ENCODE results near the gene TTC9C.

The TTC9C gene

DNA sequence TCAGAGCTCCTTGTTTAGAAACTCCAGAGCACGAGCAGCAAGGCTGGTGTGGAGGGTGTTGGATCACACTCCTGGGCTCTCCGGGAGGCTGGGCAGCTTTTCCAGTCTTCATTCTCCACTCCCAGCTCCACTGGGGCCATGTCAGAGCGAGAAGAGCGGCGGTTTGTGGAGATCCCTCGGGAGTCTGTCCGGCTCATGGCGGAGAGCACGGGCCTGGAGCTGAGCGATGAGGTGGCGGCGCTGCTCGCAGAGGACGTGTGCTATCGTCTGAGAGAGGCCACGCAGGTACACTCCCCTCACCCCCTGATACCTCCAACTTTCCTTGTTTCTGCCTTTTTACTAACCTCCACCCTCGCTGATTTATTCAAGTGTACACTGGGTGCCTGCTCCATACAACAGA is 47.4 kb downstream of the TTC9C start:
- no peaks in the 10 kb centered on the region for H3K9me2 ChIP-seq (replicated peaks; ENCODE audit: low read depth, low read length)
- no peak overlapping the region for H3K4me3 ChIP-seq (ENCODE audit: low read length, poor library complexity, severe bottlenecking)
- no peaks in the 10 kb centered on the region for H4K20me1 ChIP-seq (ENCODE audit: insufficient read depth, low read length, poor library complexity, severe bottlenecking)
- H3K27me3 ChIP-seq (ENCODE audit: insufficient read depth, low read length, poor library complexity, severe bottlenecking) = no peaks in the 10 kb centered on the region
- TF ChIP-seq, protein P1, sequence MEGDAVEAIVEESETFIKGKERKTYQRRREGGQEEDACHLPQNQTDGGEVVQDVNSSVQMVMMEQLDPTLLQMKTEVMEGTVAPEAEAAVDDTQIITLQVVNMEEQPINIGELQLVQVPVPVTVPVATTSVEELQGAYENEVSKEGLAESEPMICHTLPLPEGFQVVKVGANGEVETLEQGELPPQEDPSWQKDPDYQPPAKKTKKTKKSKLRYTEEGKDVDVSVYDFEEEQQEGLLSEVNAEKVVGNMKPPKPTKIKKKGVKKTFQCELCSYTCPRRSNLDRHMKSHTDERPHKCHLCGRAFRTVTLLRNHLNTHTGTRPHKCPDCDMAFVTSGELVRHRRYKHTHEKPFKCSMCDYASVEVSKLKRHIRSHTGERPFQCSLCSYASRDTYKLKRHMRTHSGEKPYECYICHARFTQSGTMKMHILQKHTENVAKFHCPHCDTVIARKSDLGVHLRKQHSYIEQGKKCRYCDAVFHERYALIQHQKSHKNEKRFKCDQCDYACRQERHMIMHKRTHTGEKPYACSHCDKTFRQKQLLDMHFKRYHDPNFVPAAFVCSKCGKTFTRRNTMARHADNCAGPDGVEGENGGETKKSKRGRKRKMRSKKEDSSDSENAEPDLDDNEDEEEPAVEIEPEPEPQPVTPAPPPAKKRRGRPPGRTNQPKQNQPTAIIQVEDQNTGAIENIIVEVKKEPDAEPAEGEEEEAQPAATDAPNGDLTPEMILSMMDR (conservative IDR thresholded peaks at IDR 0.05; ENCODE audit: low read length) = no peak
- TF ChIP-seq EZH2phosphoT487 (IDR thresholded peaks at IDR 0.05; ENCODE audit: borderline replicate concordance) = no peak
- H3F3A ChIP-seq (ENCODE audit: low read depth) = 0 out of 2 replicates have a peak, but pooled peaks cover 3% of the 10 kb centered on the region
- H3K4me1 ChIP-seq (ENCODE audit: insufficient read depth, low read length, poor library complexity, severe bottlenecking) = peaks cover under 1% of the 10 kb centered on the region
- H3K4me2 ChIP-seq (ENCODE audit: low read depth, low read length, poor library complexity, severe bottlenecking) = no peak overlapping the region
- H3K79me2 ChIP-seq (ENCODE audit: insufficient read depth, low read length) = peaks cover 8% of the 10 kb centered on the region; the same call in 1 of the 2 replicates
- H3K36me3 ChIP-seq (ENCODE audit: insufficient read depth, low read length) = peaks cover 14% of the 10 kb centered on the region; the same call in 1 of the 2 replicates
- H3K9ac ChIP-seq (ENCODE audit: low read depth, low read length, poor library complexity, severe bottlenecking) = no peak overlapping the region
- no peak overlapping the region for H2AFZ ChIP-seq (ENCODE audit: low read length)
- no peaks in the 10 kb centered on the region for H3K9me3 ChIP-seq (ENCODE audit: insufficient read depth, low read depth, low read length)

DNA sequence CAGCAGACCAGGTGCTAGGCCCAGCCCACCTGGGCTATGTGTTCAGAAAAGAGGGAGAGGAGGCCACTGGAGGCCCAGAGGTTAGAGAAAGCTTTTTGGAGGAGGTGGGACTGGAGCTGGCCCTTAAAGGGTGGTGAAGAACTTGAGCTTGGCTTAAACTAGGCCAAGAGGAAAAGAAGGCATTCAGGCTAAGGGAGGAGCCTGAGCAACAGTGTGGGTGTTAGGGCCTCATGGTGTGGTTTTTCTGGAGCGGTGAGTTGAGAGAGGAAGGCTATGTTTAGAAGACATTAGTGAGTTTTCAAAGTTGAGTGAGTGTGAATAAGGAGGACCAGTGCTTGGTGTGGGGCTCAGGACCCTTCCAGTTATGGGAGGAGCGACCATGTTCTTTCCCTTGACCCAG is 49.1 kb downstream of the TTC9C start:
- no peak overlapping the region for H3K9ac ChIP-seq (ENCODE audit: low read depth, low read length, poor library complexity, severe bottlenecking)
- H4K20me1 ChIP-seq (ENCODE audit: insufficient read depth, low read length, poor library complexity, severe bottlenecking) = no peaks in the 10 kb centered on the region
- peaks cover 14% of the 10 kb centered on the region; the same call in 1 of the 2 replicates for H3K36me3 ChIP-seq (ENCODE audit: insufficient read depth, low read length)
- H3K4me3 ChIP-seq (ENCODE audit: low read length, poor library complexity, severe bottlenecking) = no peak overlapping the region
- no peaks in the 10 kb centered on the region for H3K9me2 ChIP-seq (replicated peaks; ENCODE audit: low read depth, low read length)
- H2AFZ ChIP-seq (ENCODE audit: low read length) = no peak overlapping the region
- no peaks in the 10 kb centered on the region for H3K9me3 ChIP-seq (ENCODE audit: insufficient read depth, low read depth, low read length)
- H3K4me1 ChIP-seq (ENCODE audit: insufficient read depth, low read length, poor library complexity, severe bottlenecking) = no peaks in the 10 kb centered on the region
- no peak overlapping the region for H3K4me2 ChIP-seq (ENCODE audit: low read depth, low read length, poor library complexity, severe bottlenecking)
- no peaks in the 10 kb centered on the region for H3K27me3 ChIP-seq (ENCODE audit: insufficient read depth, low read length, poor library complexity, severe bottlenecking)
- 0 out of 2 replicates have a peak, but pooled peaks cover under 1% of the 10 kb centered on the region for H3K79me2 ChIP-seq (ENCODE audit: insufficient read depth, low read length)
- no peaks in the 10 kb centered on the region for H3F3A ChIP-seq (ENCODE audit: low read depth)
- TF ChIP-seq EZH2phosphoT487 (IDR thresholded peaks at IDR 0.05; ENCODE audit: borderline replicate concordance) = no peak
- TF ChIP-seq, protein P1 (conservative IDR thresholded peaks at IDR 0.05; ENCODE audit: low read length) = no peak

DNA sequence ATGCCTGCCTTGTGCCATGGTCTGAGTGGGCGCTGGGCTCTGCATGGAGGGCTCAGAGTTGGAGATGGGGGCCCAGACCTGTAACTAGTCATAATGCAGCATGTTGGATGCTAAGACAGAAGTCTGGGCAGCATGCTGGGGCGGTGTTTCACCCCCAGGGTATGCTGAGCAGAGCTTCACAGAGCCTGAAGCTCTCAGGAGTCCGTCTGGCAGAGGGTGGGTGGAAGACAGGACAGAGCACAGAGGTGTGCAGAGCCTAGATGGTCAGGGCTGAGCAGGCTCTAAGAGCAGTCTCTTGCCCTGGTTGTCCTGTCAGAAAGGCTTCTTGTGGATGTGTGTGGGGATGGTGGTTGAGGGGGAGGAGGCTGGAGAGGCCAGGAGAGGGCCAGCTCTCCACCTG is 50.2 kb downstream of the TTC9C start:
- H3K36me3 ChIP-seq (ENCODE audit: insufficient read depth, low read length) = peaks cover 14% of the 10 kb centered on the region; the same call in 1 of the 2 replicates
- H3K9me2 ChIP-seq (replicated peaks; ENCODE audit: low read depth, low read length) = no peaks in the 10 kb centered on the region
- H3K79me2 ChIP-seq (ENCODE audit: insufficient read depth, low read length) = no peaks in the 10 kb centered on the region
- H3F3A ChIP-seq (ENCODE audit: low read depth) = no peaks in the 10 kb centered on the region
- H3K9me3 ChIP-seq (ENCODE audit: insufficient read depth, low read depth, low read length) = no peaks in the 10 kb centered on the region
- no peak overlapping the region for H3K4me2 ChIP-seq (ENCODE audit: low read depth, low read length, poor library complexity, severe bottlenecking)
- no peak overlapping the region for H3K4me3 ChIP-seq (ENCODE audit: low read length, poor library complexity, severe bottlenecking)
- no peaks in the 10 kb centered on the region for H4K20me1 ChIP-seq (ENCODE audit: insufficient read depth, low read length, poor library complexity, severe bottlenecking)
- H3K9ac ChIP-seq (ENCODE audit: low read depth, low read length, poor library complexity, severe bottlenecking) = no peak overlapping the region
- H3K4me1 ChIP-seq (ENCODE audit: insufficient read depth, low read length, poor library complexity, severe bottlenecking) = no peaks in the 10 kb centered on the region
- no peak overlapping the region for H2AFZ ChIP-seq (ENCODE audit: low read length)
- H3K27me3 ChIP-seq (ENCODE audit: insufficient read depth, low read length, poor library complexity, severe bottlenecking) = no peaks in the 10 kb centered on the region
- TF ChIP-seq, protein P1 (conservative IDR thresholded peaks at IDR 0.05; ENCODE audit: low read length) = no peak
- TF ChIP-seq EZH2phosphoT487 (IDR thresholded peaks at IDR 0.05; ENCODE audit: borderline replicate concordance) = no peak

Data from Loucy (cell line).